Regular cardiac myocyte (primary cell): ENCODE data around the gene RABIF. TPM values are rescaled to one million over a fixed set of nuclear protein-coding genes. Genes with fewer than 3 reads are reported as not detected.

Experiments
- total RNA-seq: library from RNA; depleted of rRNA; stranded (reverse); fragments of >200 nt; gene quantifications from 2 replicates; pipeline ENCODE4 v1.2.3, GENCODE V29; 2014

RABIF gene
- 2.8 and 5.6 TPM in 2 replicates for total RNA-seq

DNA sequence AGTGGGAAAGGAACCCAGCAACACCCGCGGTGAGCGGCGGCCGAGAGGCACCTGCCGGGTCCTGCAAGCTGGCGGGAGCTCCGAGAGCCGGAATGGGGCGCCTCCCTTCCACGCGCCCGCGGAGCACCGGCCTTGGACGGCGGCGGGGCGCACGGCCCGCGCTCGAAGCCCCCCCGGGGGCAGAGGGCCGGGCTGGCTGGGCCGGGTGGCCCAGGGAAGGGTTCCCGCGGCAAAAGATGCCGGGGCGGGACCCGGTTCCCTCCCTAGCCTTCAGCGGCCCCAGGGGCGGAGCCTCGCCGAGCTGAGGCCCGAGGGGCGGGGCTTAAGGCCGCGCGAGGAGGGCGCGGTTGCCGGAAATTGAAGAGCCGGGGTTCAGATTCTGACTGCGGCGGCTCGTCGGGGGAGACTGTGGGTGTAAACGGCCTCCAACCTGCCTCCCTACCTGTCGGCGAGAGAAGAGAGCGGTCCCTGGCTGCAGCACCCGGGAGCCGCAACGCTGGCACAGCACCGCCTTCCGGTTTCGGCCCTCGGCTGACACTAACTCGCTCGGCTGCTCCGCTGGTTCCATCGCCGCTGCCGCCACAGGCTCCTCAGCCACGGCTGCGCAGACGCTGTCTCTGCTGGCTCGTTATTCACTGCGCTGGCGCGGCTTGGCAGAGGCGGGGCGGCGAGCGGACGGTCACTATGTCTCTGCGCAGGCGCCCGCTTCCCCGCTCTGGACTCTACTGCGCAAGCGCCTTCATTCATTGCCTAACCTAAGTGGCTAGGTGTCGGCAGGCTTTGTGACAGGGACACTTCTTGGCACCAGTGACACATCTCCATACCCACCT lies at the start of gene RABIF:
RABIF (minus strand) TSS at position 619 of the 830 bp plus-strand sequence; CDS start at position 568, 51 bp downstream.

DNA sequence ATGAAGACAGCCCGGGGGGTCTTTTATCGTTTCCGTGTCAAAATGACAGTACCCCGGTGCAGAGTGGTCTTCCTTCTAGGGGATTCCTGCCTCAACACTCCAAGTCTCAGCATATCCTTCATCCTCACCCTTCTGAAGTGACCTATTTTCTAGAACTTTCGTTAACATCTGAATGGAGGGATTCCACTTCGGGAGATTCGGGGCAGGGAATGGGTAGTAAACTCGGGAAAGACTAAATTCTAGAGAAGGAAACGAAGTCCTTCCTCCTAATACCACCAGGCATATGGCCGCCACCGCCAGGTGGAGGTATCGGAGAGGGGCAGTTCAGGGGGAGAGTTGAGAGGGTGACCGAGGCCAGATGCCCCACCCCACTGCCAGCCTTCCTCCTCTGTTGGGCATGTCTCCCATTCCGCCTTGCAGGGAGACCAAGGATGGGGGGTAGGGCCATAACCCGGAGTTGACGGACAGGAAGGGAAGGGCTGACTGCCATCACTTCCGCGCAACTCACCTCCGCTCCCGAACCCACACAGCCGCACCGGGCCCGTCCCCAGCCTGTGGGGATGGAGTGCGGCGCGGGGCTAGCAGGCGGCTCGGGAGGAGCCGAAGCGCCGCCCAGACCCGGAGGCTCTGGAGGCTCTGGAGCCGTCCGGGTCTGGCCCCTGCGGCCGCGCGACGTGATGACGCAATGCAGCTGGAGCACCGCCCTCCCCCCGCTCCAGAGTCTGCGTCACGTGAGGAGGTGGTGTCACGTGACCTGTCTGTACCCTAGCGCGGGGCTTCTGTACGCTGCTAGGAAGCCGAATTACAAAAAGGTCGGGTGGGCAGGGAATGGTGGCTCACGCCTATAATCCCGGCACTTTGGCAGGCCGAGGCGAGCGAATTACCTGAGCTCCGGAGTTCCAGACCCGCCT lies 37.9 kb upstream of the RABIF start, which contains the start of gene KLHL12:
KLHL12 (minus strand) TSS at position 654 of the 911 bp plus-strand sequence. CDS start 2,072 bp downstream, outside the sequence.

Other genes with a start within 250 kb of the RABIF start
- under 0.01 TPM in 1 of 2 replicates, not detected in the other for gene SYT2, start 178.7 kb downstream of the RABIF start, total RNA-seq
- gene KDM5B, start 80.7 kb downstream of the RABIF start, total RNA-seq, result 76.9 and 107 TPM in 2 replicates
- gene PCAT6, start 78.2 kb downstream of the RABIF start, total RNA-seq, result 0.56 TPM in 1 of 2 replicates, not detected in the other
- gene KLHL12, start 38.1 kb upstream of the RABIF start, total RNA-seq, result 32.4 and 38.1 TPM in 2 replicates
- 131 and 140 TPM in 2 replicates for gene ADIPOR1, start 69.2 kb upstream of the RABIF start, total RNA-seq
- gene CYB5R1, start 78.1 kb upstream of the RABIF start, total RNA-seq, result 38.7 and 78.9 TPM in 2 replicates
- gene TMEM183A, start 118.2 kb upstream of the RABIF start, total RNA-seq, result 110 and 123 TPM in 2 replicates
- 9.0 and 39.2 TPM in 2 replicates for gene PPFIA4, start 137.3 kb upstream of the RABIF start, total RNA-seq
- not detected in 2 replicates for gene MYOG, start 196.9 kb upstream of the RABIF start, total RNA-seq
- gene ADORA1, start 238.6 kb upstream of the RABIF start, total RNA-seq, result 0.38 and 2.0 TPM in 2 replicates